HUDEP-2 (cell line): ENCODE data around the gene CDH24.

Source experiments
- DNase-seq, 76 experiments: peaks; one replicate each; lab custom pipeline; 2025; ENCODE audit not compliant: unreplicated experiment in 76 of 76; lab: John Stamatoyannopoulos, UW

Gene CDH24

DNA sequence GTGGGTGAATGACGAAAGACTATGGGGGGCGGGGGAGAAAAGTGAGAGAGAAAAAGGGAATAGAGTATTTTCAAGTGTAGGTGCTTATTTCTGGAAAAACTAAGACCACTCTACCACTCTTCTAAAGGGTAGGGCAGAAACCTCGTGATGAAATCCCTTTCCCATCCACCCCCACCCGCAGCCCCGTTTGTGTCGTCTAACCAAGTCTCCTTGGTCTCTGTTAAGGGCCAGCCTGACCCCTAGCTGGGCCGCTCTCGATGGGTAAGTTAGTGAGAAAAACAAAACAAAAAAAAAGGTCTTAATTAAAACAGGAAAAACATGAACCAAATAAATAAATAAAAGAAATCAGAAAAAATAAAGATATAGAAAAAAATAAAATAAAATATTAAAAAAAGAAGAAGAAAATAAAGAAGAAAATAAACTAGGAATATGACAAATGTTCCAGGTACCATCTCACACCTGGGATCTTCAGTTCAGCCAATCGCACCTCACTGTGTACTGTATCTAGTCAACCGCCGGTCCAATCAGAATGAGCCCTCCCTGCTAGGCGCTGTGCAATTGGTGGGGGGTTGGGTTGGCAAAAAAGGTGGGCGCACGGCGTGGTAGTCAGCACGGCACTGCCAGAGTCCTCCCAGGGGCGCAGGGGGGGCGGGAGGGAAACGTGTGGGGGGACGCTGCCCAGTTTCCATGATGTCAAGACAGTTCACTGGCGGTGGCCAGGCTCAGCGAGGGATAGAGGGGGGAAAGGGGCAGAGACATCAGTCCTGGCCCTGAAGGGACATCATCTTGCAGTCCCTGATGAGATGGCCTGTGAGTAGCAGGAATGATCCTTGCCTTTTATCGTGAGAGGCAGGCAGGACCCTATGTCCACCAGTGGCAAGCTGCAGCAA, 9.8 kb upstream of the CDH24 start:
- no peak for DNase-seq

DNA sequence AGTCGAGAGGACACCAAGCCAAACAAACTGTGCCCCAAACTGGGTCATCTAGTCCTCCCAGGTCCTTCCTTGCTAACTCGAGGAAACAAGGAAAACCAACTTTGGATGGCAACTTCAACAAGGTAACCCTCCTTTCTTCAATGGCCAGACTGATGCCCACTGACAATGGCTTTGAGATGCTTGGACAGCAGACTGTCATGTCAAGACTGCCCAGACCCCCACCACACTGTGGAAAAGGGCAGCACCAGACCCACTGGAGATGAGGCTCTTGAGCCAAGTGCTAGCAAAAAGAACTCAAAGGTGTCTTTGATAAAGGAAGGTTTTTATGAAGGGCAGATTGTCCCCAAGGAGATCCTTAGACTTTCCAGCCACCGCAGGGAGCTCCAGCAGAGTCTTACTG, 9.0 kb upstream of the CDH24 start:
- no peak for DNase-seq

DNA sequence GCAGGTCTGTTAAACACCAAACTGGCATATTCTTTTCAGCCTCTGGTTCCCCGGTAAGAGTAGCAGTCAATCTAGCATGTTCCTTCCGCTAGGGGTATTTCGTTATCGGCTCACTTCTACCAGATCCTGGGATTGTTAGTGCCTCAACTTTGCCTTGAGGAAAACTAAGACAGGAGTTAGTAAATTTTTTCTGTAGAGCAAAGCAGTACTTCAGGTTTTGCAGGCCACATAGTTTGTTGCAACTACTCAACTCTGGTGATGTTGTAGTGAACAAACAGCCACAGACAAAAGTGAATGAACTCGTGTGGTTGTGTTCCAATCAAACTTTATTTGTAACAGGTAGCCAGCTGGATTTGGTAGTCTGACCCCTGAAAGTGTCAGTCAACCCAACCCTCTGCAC, 6.3 kb upstream of the CDH24 start:
- no peak for DNase-seq

DNA sequence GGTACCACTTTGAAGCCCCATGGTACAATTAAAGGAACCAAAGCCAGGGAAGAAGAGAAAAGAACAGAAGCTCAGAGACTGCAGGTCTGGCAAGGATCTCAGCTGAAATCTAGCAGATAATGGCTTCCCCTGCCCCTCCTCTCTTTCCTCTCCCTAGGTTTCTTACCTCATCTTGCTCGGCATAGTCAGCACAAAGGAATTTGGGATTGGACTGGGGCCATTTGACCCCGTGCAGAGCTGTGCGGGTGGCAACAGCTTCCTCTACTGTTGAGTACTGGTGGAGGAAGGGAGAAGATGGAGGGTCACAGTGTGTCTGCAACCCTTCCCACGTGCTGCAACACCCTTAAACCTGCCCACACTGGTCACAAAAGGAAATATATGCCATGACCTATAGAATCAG, 4.7 kb upstream of the CDH24 start:
- no peak for DNase-seq

DNA sequence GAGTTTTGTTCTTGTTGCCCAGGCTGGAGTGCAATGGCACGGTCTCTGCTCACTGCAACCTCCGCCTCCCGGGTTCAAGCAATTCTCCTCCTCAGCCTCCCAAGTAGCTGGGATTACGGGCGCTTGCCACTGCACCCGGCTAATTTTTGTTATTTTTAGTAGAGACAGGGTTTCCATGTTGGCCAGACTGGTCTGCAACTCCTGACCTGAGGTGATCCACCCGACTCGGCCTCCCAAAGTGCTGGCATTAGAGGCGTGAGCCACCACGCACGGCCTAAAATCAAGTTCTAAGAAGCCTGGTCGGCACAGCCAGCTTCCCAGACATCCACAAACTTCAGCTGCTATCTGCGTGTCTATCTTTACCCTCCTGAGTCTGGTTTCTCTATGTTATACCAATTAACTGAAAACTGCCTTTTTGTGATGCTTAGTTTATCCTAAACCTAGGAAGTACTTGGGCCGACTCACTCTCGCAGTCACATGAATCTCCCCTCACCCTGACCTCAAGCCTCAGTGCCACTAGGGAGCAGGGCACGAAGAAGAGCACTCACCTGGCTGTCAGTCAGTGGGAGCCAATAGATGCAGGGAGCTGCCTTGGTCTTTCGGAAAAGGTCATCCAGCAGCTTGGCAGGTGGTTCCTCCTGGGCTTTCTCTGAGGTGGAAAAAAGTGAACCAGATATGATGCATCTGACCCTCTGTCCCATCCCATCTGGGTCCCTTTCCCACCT, 3.4 kb upstream of the CDH24 start:
- DNase-seq, result no peak

DNA sequence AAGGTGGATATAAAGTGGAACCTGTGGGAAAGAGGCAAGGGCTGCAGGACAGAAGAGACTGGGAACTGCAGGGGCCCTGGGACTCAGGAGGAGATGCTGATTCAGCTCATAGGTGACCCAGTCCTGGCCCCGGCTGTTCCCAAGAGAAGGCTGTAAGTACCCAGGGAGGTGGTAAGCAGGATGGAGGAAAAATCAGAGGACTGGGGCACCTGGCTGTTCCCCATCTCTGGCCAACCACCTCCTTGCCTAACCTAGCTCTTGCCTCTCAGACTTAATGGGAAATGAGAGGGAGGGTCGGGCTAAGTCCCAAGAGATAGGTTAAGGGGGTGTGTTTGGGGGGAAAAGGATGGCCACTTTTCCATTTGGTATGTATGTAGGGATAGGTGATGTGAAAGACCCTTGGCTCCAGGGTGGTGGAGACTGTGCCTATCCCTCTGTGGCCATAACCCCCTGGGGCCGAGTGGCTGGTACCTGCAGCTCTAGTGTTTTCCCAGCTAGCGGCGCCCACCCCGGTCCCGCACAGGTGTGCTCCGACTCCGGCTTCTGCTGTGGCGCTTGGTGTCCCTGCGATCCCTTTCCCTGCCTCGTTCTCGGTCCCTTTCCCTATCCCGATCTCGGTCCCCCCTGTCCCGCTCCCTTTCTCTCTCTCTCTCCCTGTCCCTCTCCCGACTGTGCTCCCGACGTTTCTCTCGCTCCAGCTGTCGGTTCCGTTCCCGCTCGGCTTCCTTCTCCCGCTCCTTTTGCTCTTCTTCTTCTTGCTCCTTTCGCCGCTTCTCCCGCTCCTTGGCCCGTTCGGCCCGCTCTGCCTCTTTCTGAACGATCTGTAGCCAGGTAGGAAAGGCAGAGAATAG, 1.6 kb upstream of the CDH24 start:
- no peak for DNase-seq

DNA sequence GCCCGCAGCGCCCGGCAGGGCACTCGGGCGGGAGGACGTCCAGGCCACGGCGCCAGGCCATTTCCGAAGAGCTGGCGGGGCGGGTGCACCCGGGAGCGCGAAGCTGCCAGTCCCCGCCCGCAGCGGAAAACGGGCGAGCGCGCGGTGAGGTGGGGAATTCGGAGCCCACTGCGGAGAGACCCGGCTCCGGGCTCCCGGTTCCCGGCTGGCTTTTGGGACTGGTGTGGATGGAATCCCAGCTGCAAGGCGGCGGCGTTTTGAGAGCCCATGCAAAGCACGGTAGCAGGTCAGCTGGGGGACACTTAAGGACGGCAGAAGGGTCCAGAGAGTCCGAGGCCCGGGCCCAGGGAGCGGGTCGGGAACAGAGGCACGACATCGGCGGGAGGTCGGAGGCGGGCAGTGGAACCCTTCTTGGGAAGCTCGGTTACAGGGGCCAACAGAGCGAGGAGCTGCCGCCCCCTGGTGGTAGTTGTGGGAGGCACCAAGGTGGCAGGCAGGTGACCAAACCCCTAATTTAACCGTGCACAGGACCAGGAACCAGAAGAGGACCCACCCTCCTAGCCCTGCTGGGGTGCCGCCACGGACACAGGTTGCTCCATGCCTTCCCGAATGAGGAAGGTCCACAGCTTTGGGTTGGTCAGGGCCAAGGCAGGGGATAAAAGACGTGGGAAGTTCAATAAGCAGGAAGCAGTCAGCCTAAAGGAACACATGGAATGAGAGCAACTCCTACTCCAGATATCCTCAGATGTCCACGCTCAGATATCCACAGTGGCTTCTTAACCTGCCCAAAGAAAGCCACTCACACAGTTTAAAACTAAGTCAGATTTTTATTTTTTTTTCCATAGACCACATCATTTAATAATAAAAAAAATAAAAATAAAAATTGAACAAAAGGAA, 685 bp upstream of the CDH24 start:
- DNase-seq, result no peak

DNA sequence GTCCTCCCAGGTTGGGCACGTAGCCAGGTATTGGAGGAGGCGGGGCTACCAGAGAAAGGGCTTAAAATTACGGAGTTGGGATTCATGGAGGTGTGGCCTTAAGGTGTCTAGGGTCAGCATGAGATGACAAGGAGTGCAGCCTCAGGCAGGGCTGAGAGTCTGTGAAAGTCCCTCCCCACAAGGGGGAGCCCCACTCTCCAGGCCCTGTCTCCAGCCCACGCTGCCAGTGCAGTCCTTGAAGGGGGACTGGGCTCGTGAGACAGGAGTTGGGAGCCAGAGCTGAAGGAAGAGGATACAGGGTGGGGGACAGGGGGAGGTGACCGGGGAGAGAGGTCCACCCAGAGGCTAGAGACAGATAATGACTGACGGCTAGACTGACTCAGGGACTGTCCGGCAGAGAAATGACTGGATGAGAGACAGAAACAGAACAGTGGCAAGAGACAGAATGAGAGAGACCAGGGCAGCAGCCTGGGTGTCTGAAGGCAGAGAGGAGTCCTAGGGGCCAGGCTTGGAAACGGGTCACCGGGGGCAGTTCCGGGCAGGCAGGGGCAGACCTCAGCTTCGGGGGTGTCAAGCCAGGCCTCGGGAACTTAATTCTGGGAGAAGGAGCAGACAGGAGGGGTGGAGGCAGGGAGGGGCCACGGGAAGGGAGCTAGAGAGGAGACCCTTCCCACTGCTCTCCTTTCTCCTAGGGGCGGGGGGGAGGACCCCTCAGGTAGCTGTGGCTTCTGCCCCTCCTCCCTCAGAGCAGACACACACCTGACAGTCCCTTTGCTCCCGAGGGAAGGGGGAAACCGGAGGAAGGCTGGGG, 970 bp downstream of the CDH24 start:
- no peak for DNase-seq

DNA sequence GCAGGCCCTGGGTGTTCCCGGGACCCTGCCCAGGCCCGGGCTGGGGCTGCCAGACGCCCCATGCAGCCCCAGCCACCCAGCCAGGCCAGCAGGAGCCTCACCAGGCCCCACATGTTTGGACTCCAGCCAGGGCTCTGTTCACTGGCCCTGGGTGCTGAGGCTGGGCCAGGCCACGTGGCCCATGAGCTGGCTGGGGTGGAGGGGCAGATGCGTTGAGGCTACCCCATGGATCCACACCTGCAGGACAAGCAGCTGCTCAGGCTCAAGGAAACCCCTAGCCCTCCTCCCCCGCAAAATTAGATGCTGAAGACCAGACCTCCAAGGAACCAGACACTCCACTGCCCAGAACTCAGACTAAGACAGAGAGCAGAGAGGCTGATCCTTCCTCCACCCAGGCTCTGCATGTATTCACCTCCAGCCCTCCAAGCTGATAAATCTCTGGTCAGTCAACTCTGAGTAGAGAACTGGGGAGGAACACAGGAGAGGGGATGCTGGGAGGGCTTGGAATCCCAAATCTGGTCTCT, 1.6 kb downstream of the CDH24 start:
- no peak for DNase-seq

DNA sequence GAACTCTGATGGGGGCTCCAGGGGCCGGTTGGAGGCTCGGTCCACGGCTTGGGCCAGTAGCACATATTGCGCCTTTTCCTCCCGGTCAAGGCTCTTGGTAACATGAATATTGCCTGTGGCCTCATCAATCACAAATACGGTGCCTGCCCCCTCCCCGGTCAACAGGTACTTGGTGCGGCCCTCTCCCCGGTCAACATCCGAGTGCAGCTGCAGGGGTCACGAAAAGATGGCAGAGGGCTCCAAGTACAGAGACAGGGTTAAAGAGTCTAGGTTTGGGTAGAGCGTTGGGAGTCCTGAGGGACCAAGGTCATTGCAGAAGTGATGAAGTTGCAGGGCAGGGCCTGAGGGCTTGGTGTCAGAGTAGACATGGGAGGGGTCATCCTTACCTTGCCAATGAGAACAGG, 2.2 kb downstream of the CDH24 start:
- no peak for DNase-seq

DNA sequence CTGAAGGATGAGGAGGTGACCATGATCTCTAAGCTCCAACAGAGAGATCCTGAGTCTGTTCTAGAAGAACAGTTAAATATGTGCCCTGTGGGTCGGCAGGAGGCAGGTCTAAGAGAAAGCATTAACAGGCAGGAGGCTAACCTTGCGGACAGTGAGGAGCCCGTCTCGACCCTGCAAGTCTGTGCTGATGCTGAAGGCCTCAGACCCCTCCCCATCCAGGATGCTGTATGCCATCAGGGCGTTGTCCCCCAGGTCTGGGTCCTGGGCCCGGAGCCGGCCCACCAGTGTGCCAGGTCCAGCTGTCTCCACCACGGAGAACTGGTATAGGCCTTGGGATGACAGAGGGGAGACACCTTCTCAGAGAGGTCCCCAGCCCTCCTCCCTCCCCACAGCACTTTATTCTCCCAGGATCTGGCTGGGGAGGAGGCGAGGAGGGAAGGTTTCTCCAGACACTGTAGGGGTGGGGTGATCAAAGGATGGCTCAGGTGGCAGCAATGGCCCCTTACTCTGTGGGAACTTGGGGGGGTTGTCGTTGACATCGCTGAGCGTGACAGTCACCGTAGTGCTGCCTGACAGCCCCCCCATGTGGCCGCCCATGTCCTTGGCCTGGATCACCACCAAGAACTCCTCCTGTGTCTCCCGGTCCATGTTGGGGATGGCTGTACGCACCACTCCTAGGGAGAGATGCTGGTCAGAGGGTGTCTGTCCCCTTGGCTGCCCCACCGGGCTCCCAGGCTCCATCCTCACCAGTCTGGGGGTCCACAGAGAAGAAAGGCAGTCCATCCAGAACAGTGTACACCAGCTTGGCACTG, 3.1 kb downstream of the CDH24 start:
- DNase-seq, result no peak

DNA sequence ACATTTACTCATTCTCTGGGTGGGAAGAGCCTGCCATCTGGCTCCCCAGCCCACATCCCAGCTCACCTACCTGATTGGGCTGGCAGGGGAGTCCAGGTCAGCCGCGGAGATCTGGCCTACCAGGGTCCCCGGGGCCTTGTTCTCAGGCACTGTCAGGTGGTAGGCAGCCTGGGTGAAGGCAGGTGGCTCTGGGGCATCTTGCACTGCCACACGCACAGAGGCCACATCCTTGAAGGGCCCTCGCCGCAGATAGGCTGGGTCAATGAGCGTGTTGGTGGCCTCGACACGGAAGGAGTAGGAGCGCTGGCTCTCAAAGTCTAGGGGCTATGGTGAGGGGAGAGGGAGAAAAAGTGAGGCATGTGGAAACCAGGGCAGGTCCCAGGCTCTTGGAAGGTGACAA, 3.9 kb downstream of the CDH24 start:
- DNase-seq, result no peak

DNA sequence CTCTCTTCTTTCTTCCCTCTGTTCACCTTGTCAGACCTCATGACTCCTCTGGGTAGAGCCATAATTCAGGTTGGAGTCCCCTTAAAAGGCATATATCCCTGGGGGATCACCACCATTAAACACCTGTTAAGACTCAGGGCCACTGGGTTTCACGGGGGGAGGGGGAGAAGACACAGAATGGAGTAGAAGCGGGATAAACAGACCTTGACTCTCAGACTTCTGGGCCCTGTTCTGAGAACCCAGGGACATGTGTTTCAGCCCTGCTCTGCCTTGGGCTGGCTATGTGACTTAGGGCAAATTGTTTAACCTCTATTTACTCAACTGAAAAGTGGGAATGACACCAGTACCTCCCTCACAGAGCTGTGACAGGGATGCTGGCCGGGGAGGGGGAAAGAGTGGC, 4.6 kb downstream of the CDH24 start:
- no peak for DNase-seq

DNA sequence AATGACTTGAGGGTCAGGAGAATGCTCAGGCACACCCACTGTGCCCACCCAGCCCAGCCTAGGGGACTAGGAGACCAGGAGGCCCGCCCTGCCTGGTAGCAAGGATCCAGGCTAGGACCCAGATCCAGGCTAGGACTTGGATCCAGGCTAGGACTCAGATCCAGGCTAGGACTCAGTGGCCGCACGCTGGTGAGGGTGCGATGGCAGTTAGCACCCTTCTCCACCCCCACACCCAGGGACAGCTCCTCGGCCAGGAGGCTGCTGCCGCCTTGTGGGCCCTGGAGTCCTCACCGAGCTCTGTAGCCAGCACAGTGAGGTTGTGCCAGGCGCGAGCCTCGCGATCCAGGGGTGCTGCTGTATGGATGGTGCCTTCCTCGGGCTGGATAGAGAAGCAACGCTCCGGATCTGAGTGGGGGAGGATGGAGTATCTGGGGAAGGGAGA, 5.1 kb downstream of the CDH24 start:
- no peak for DNase-seq

DNA sequence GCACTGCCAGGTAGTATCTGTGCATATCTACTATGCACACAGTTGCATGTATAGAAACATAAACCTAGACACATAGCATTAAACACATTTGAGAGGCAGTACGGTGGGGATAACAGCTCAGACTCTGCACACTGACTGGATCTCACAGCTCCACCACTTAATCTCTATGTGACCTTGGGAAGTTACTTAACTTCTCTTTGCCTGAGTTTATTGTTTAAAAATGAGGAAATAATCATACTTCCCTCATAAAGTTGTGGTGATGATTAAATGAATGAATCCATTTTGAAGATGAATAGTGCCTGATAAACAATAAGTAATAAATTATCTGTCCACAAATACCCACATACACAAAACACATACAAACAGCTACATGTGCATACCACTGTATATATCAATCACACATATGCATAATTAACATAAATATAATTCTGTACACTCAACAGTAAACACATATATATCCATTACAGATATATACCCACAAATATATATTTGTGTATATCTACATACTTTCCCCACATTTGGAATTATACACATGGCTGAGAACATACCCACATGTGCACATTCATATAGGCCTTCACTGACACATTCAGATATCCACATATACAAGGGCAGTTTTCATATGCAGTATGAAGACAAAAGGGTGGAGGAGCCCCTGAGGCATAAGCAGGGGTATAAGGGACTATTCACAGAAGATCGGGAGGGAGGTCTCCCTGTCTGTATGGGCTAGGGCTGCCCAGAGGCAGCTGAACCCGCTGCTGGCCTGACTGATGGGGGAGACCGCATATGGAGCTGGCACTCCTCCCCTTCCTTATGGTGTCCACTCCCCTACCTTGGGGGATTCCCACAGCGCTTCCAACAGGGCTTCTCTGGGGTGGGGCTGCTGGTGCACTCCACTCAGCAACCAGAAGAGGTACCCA, 5.9 kb downstream of the CDH24 start:
- DNase-seq, result no peak

DNA sequence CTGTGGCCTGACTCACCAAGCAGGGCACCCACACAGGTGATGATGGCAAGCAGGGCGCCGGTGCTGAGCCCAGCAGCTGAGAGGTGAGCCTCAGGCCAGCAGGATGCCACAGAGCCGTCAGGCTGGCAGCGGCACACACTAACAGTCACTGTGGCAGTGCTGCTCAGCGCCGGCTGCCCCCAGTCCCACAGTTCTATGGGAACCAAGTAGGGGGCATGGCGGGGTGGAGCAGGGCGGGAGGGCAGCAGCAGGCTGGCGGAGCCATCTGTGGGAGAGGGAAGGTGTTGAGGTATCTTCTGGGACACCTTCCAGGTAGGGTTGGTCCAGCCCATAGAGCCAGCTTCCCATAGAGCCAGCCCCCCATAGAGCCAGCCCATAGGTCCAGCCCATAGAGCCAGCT, 8.3 kb downstream of the CDH24 start:
- no peak for DNase-seq
